Medulla oblongata (tissue), 1 donor: ENCODE measurements around the gene PREB.
A peak's percentile ranks its signal among the peaks of the same experiment; 100 is the strongest.
"Not testable (repeated sequence)": the region's sequence is repeated elsewhere in the genome, so short reads cannot be mapped to it uniquely, and the experiment has no call there.

ENCODE experiments used
- DNase-seq: peaks from one replicate; pipeline ENCODE4 v3.0.0-alpha.2; 2015; ENCODE audit errors: extremely low spot score

The PREB gene

GRCh38 chr2:27133905-27134780, at the start of gene PREB:
Gene PREB, minus strand, starts transcription at chr2:27134636. Its CDS starts 215 bp downstream, at chr2:27134421.
- DNase-seq: peak; percentile 97

GRCh38 chr2:27184115-27184514, 49.7 kb upstream of the PREB start:
- DNase-seq: no peak

- no peak for DNase-seq
Measured at GRCh38 chr2:27182346-27182745, 47.9 kb upstream of the PREB start.

- DNase-seq: no peak
Measured at GRCh38 chr2:27179344-27180000, 45.0 kb upstream of the PREB start.

GRCh38 chr2:27178469-27178868, 44.0 kb upstream of the PREB start:
- no peak for DNase-seq

- DNase-seq: no peak
Measured at GRCh38 chr2:27177441-27178351, 43.3 kb upstream of the PREB start.

GRCh38 chr2:27175781-27176180, 41.3 kb upstream of the PREB start:
- not testable (repeated sequence) for DNase-seq

GRCh38 chr2:27175330-27175729, 40.9 kb upstream of the PREB start:
- peak; percentile 13 for DNase-seq

GRCh38 chr2:27174638-27175037, 40.2 kb upstream of the PREB start:
- no peak for DNase-seq

GRCh38 chr2:27171351-27171848, 37.0 kb upstream of the PREB start:
- DNase-seq: no peak

GRCh38 chr2:27170581-27171337, 36.3 kb upstream of the PREB start:
- DNase-seq: no peak

- DNase-seq: no peak
Measured at GRCh38 chr2:27164960-27165763, 30.7 kb upstream of the PREB start.

- DNase-seq: no peak
Measured at GRCh38 chr2:27162151-27163121, 28.0 kb upstream of the PREB start.

- DNase-seq: no peak
Measured at GRCh38 chr2:27160191-27160590, 25.8 kb upstream of the PREB start.

GRCh38 chr2:27159271-27159670, 24.8 kb upstream of the PREB start:
- DNase-seq: no peak

GRCh38 chr2:27158468-27158867, 24.0 kb upstream of the PREB start:
- no peak for DNase-seq

- DNase-seq: no peak
Measured at GRCh38 chr2:27155069-27155520, 20.7 kb upstream of the PREB start.

- DNase-seq: no peak
Measured at GRCh38 chr2:27154488-27154887, 20.1 kb upstream of the PREB start.
